Lower leg skin (tissue), 3 donors: Measurements from ENCODE around the gene CD164.

Experiments used
- CTCF ChIP-seq, 3 donors: fragments of 450-650 bp; IDR thresholded peaks; one replicate each; pipeline ENCODE4 v1.5.1; 2016; ENCODE audit warnings: antibody characterized with exemption in 3 of 3, mild to moderate bottlenecking in 3 of 3, moderate library complexity in 2 of 3
- POLR2A ChIP-seq, 2 donors: fragments of 450-650 bp; IDR thresholded peaks; one replicate each; pipeline ENCODE4 v1.6.1; 2016 to 2017; ENCODE audit warnings: antibody characterized with exemption in 2 of 2, mild to moderate bottlenecking in 1 of 2, moderate library complexity in 1 of 2

GRCh38 chr6:109336221-109336961 lies 45.9 kb downstream of the CD164 start:
- no peak for TF ChIP-seq CTCF (IDR thresholded peaks at IDR 0.05)
- TF ChIP-seq POLR2A (IDR thresholded peaks at IDR 0.05), result no peak
